GM12864 (cell line): ENCODE data around the gene OAT.

Experiments
- DNase-seq: peaks from one replicate; pipeline ENCODE4 v3.0.0-alpha.2; 2011; ENCODE audit warnings: low read depth
- H3K4me3 ChIP-seq: 2 replicates; pipeline ENCODE4 v1.5.1; 2011; ENCODE audit warnings: mild to moderate bottlenecking, low read depth, low read length, control low read depth
- CTCF ChIP-seq: IDR thresholded peaks from 2 replicates; pipeline ENCODE4 v1.5.1; 2011; ENCODE audit warnings: low read depth, mild to moderate bottlenecking, moderate library complexity, low read length, control low read depth, inconsistent platforms; ENCODE audit errors: missing control alignments

OAT gene

GRCh38 chr10:124461642-124462347 is 43.1 kb upstream of the OAT start, which contains the start of gene LHPP:
LHPP (plus strand) TSS chr10:124461823; CDS start chr10:124461863, 40 bp downstream.
- peak; percentile 47 for DNase-seq
- TF ChIP-seq CTCF, result no peak
- H3K4me3 ChIP-seq, result peak within 1 kb of the TSS; percentile 84

- H3K4me3 ChIP-seq, result no peak overlapping the region
- no peak for DNase-seq
- TF ChIP-seq CTCF, result no peak
Observed at GRCh38 chr10:124460144-124460543, 41.4 kb upstream of the OAT start.

- DNase-seq, result no peak
- TF ChIP-seq CTCF, result no peak
- H3K4me3 ChIP-seq, result no peak overlapping the region
Observed at GRCh38 chr10:124459395-124459794, 40.7 kb upstream of the OAT start.

GRCh38 chr10:124458889-124459288 is 40.2 kb upstream of the OAT start:
- no peak for DNase-seq
- no peak overlapping the region for H3K4me3 ChIP-seq
- no peak for TF ChIP-seq CTCF

- no peak overlapping the region for H3K4me3 ChIP-seq
- DNase-seq, result no peak
- TF ChIP-seq CTCF, result no peak
Observed at GRCh38 chr10:124458473-124458872, 39.8 kb upstream of the OAT start.

GRCh38 chr10:124455441-124455840 is 36.7 kb upstream of the OAT start:
- no peak for TF ChIP-seq CTCF
- no peak overlapping the region for H3K4me3 ChIP-seq
- DNase-seq, result no peak
